ENCODE results near the gene IPCEF1.

IPCEF1 gene

DNA sequence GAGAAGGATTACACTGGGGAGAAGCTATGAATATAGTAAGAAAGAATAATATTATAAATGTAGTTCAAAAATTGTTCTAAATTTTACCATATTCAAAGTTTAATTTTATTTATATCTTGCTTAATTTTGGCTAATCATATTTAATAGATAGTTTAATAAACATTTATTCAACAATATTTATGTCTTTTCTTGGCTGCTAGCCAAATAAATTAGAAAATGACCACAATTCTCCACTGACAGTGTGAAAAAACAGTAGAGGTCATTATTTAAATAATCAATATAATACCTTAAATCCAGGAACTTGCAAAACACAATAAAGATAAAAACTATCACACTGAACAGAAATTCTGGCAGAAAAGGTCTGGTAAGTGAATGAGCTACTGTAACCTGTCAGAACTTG, 145.9 kb downstream of the IPCEF1 start:
- H3K4me1 ChIP-seq (ENCODE audit: insufficient read depth, low read length, poor library complexity, severe bottlenecking), result no peaks in the 10 kb centered on the region
- H3K27me3 ChIP-seq (ENCODE audit: insufficient read depth, low read length, poor library complexity, severe bottlenecking), result no peaks in the 10 kb centered on the region
- no peak overlapping the region for H3K4me3 ChIP-seq (ENCODE audit: low read length, poor library complexity, severe bottlenecking)
- no peaks in the 10 kb centered on the region for H3K9me2 ChIP-seq (replicated peaks; ENCODE audit: low read depth, low read length)
- no peak overlapping the region for H3K4me2 ChIP-seq (ENCODE audit: low read depth, low read length, poor library complexity, severe bottlenecking)
- no peaks in the 10 kb centered on the region for H4K20me1 ChIP-seq (ENCODE audit: insufficient read depth, low read length, poor library complexity, severe bottlenecking)
- H3K36me3 ChIP-seq (ENCODE audit: insufficient read depth, low read length), result no peaks in the 10 kb centered on the region
- H3K9ac ChIP-seq (ENCODE audit: low read depth, low read length, poor library complexity, severe bottlenecking), result no peak overlapping the region
- no peaks in the 10 kb centered on the region for H3K79me2 ChIP-seq (ENCODE audit: insufficient read depth, low read length)
- H3F3A ChIP-seq (ENCODE audit: low read depth), result no peaks in the 10 kb centered on the region
- no peaks in the 10 kb centered on the region for H3K9me3 ChIP-seq (ENCODE audit: insufficient read depth, low read depth, low read length)
- TF ChIP-seq, protein P1, sequence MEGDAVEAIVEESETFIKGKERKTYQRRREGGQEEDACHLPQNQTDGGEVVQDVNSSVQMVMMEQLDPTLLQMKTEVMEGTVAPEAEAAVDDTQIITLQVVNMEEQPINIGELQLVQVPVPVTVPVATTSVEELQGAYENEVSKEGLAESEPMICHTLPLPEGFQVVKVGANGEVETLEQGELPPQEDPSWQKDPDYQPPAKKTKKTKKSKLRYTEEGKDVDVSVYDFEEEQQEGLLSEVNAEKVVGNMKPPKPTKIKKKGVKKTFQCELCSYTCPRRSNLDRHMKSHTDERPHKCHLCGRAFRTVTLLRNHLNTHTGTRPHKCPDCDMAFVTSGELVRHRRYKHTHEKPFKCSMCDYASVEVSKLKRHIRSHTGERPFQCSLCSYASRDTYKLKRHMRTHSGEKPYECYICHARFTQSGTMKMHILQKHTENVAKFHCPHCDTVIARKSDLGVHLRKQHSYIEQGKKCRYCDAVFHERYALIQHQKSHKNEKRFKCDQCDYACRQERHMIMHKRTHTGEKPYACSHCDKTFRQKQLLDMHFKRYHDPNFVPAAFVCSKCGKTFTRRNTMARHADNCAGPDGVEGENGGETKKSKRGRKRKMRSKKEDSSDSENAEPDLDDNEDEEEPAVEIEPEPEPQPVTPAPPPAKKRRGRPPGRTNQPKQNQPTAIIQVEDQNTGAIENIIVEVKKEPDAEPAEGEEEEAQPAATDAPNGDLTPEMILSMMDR (conservative IDR thresholded peaks at IDR 0.05; ENCODE audit: low read length), result no peak
- no peak for TF ChIP-seq EZH2phosphoT487 (IDR thresholded peaks at IDR 0.05; ENCODE audit: borderline replicate concordance)
- no peak overlapping the region for H2AFZ ChIP-seq (ENCODE audit: low read length)

- Histone ChIP-seq H3K9ac (ENCODE audit: low read depth, low read length, poor library complexity, severe bottlenecking) (no peak overlapping the region), H3K79me2 (ENCODE audit: insufficient read depth, low read length) (no peaks in the 10 kb centered on the region), H3K4me2 (ENCODE audit: low read depth, low read length, poor library complexity, severe bottlenecking) (no peak overlapping the region), H2AFZ (ENCODE audit: low read length) (no peak overlapping the region), H3K27me3 (ENCODE audit: insufficient read depth, low read length, poor library complexity, severe bottlenecking) (no peaks in the 10 kb centered on the region), H3F3A (ENCODE audit: low read depth) (no peaks in the 10 kb centered on the region), H3K36me3 (ENCODE audit: insufficient read depth, low read length) (no peaks in the 10 kb centered on the region), H3K4me1 (ENCODE audit: insufficient read depth, low read length, poor library complexity, severe bottlenecking) (no peaks in the 10 kb centered on the region), H4K20me1 (ENCODE audit: insufficient read depth, low read length, poor library complexity, severe bottlenecking) (no peaks in the 10 kb centered on the region), H3K9me2 (replicated peaks; ENCODE audit: low read depth, low read length) (no peaks in the 10 kb centered on the region), H3K4me3 (ENCODE audit: low read length, poor library complexity, severe bottlenecking) (no peak overlapping the region), H3K9me3 (ENCODE audit: insufficient read depth, low read depth, low read length) (no peaks in the 10 kb centered on the region)
- no peak for TF ChIP-seq EZH2phosphoT487 (IDR thresholded peaks at IDR 0.05; ENCODE audit: borderline replicate concordance)
- TF ChIP-seq, protein P1 (conservative IDR thresholded peaks at IDR 0.05; ENCODE audit: low read length), result no peak
These were observed 147.0 kb downstream of the IPCEF1 start for GRCh38 chr6:154209555-154209954.

- H3K4me1 ChIP-seq (ENCODE audit: insufficient read depth, low read length, poor library complexity, severe bottlenecking), result no peaks in the 10 kb centered on the region
- H3K36me3 ChIP-seq (ENCODE audit: insufficient read depth, low read length), result no peaks in the 10 kb centered on the region
These were observed 149.6 kb downstream of the IPCEF1 start for GRCh38 chr6:154206996-154207395.

More at GRCh38 chr6:154206996-154207395, 149.6 kb downstream of the IPCEF1 start:
- no peak overlapping the region for H2AFZ ChIP-seq (ENCODE audit: low read length)
- H4K20me1 ChIP-seq (ENCODE audit: insufficient read depth, low read length, poor library complexity, severe bottlenecking), result no peaks in the 10 kb centered on the region
- H3K9me2 ChIP-seq (replicated peaks; ENCODE audit: low read depth, low read length), result no peaks in the 10 kb centered on the region
- no peak overlapping the region for H3K9ac ChIP-seq (ENCODE audit: low read depth, low read length, poor library complexity, severe bottlenecking)
- no peaks in the 10 kb centered on the region for H3F3A ChIP-seq (ENCODE audit: low read depth)
- H3K4me3 ChIP-seq (ENCODE audit: low read length, poor library complexity, severe bottlenecking), result no peak overlapping the region
- TF ChIP-seq EZH2phosphoT487 (IDR thresholded peaks at IDR 0.05; ENCODE audit: borderline replicate concordance), result no peak
- TF ChIP-seq, protein P1 (conservative IDR thresholded peaks at IDR 0.05; ENCODE audit: low read length), result no peak
- H3K4me2 ChIP-seq (ENCODE audit: low read depth, low read length, poor library complexity, severe bottlenecking), result no peak overlapping the region
- no peaks in the 10 kb centered on the region for H3K9me3 ChIP-seq (ENCODE audit: insufficient read depth, low read depth, low read length)
- H3K27me3 ChIP-seq (ENCODE audit: insufficient read depth, low read length, poor library complexity, severe bottlenecking), result no peaks in the 10 kb centered on the region
- no peaks in the 10 kb centered on the region for H3K79me2 ChIP-seq (ENCODE audit: insufficient read depth, low read length)
